ENCODE data around the gene CLMN. TPM values are rescaled to one million over a fixed set of nuclear protein-coding genes. Genes with fewer than 3 reads are reported as not detected.

CLMN gene
- polyA plus RNA-seq, 1 donor from 2014 or later: 0.57 TPM

DNA sequence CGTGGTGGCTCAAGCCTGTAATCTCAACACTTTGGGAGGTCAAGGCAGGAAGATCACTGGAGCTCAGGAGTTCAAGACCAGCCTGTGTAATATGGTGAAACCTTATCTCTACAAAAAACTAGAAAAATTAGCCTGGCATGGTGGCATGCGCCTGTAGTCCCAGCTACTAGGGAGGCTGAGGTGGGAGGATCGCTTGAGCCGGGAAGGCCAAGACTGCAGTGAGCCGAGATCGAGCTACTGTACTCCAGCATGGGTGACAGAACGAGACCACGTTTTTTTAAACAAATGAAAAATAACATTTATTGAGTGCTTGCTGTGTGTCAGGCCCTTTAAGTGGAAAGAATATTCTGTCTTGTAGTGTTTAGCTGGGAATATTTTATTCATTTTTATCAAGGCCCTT, 26.6 kb upstream of the CLMN start:
- no peaks in the 10 kb centered on the region for H4K20me1 ChIP-seq (ENCODE audit: insufficient read depth)
- no peak for TF ChIP-seq EP300 (conservative IDR thresholded peaks at IDR 0.05; ENCODE audit: poor library complexity, severe bottlenecking)
- no peak for TF ChIP-seq SMC3 (conservative IDR thresholded peaks at IDR 0.05; ENCODE audit: poor library complexity)
- TF ChIP-seq, protein P1, sequence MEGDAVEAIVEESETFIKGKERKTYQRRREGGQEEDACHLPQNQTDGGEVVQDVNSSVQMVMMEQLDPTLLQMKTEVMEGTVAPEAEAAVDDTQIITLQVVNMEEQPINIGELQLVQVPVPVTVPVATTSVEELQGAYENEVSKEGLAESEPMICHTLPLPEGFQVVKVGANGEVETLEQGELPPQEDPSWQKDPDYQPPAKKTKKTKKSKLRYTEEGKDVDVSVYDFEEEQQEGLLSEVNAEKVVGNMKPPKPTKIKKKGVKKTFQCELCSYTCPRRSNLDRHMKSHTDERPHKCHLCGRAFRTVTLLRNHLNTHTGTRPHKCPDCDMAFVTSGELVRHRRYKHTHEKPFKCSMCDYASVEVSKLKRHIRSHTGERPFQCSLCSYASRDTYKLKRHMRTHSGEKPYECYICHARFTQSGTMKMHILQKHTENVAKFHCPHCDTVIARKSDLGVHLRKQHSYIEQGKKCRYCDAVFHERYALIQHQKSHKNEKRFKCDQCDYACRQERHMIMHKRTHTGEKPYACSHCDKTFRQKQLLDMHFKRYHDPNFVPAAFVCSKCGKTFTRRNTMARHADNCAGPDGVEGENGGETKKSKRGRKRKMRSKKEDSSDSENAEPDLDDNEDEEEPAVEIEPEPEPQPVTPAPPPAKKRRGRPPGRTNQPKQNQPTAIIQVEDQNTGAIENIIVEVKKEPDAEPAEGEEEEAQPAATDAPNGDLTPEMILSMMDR (IDR thresholded peaks at IDR 0.05; ENCODE audit: poor library complexity, severe bottlenecking): no peak
- no peak for TF ChIP-seq MXI1 (conservative IDR thresholded peaks at IDR 0.05; ENCODE audit: poor library complexity, severe bottlenecking)
- no peak for TF ChIP-seq POLR2AphosphoS5 (IDR thresholded peaks at IDR 0.05)
- no peak for TF ChIP-seq RAD21 (conservative IDR thresholded peaks at IDR 0.05)
- TF ChIP-seq EZH2 (IDR thresholded peaks at IDR 0.05; ENCODE audit: borderline replicate concordance, insufficient read depth, low read length, poor library complexity, severe bottlenecking): no peak
- H3K27ac ChIP-seq (ENCODE audit: low read length): no peak overlapping the region
- no peaks in the 10 kb centered on the region for H3K36me3 ChIP-seq (ENCODE audit: insufficient read depth, low read length)
- H3F3A ChIP-seq (ENCODE audit: insufficient read depth, low read length, poor library complexity, severe bottlenecking): no peaks in the 10 kb centered on the region
- no peaks in the 10 kb centered on the region for H3K9me3 ChIP-seq (ENCODE audit: low read length)
- H2AFZ ChIP-seq (ENCODE audit: low read depth, low read length): no peak overlapping the region
- no peaks in the 10 kb centered on the region for H3K79me2 ChIP-seq (replicated peaks; ENCODE audit: insufficient read depth, low read length)
- H3K9ac ChIP-seq (ENCODE audit: low read length): no peak overlapping the region
- H3K4me3 ChIP-seq (ENCODE audit: low read length): no peak overlapping the region
- no peaks in the 10 kb centered on the region for H3K27me3 ChIP-seq (ENCODE audit: insufficient read depth, low read depth, low read length)
- H3K9me2 ChIP-seq (ENCODE audit: insufficient read depth, low read length): no peaks in the 10 kb centered on the region
- no peak overlapping the region for H3K4me2 ChIP-seq (ENCODE audit: low read length)

DNA sequence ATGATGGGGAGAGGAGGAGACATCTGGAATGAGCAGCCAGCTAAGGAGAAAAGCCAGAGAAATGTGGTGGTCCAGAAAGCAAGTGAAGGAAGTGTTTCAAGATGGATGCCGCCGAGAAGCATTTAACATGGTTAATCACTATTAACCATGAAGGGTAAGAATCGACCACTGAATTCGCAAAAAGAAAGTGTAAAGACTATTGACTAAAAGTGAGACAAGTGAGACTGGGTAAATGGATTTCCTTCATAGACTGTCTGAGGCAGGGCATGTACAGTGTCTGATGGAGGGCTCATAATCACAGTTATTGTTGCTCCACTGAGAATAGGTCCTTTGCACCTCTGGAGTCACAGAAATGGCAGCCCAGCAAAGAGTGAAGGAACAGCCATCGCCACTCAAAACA, 25.3 kb upstream of the CLMN start:
- Histone ChIP-seq H3K36me3 (ENCODE audit: insufficient read depth, low read length) (no peaks in the 10 kb centered on the region), H3K27me3 (ENCODE audit: insufficient read depth, low read depth, low read length) (no peaks in the 10 kb centered on the region), H2AFZ (ENCODE audit: low read depth, low read length) (no peak overlapping the region), H3K27ac (ENCODE audit: low read length) (no peak overlapping the region), H3K4me3 (ENCODE audit: low read length) (no peak overlapping the region), H3F3A (ENCODE audit: insufficient read depth, low read length, poor library complexity, severe bottlenecking) (no peaks in the 10 kb centered on the region), H4K20me1 (ENCODE audit: insufficient read depth) (no peaks in the 10 kb centered on the region), H3K9me2 (ENCODE audit: insufficient read depth, low read length) (no peaks in the 10 kb centered on the region), H3K79me2 (replicated peaks; ENCODE audit: insufficient read depth, low read length) (no peaks in the 10 kb centered on the region), H3K9ac (ENCODE audit: low read length) (no peak overlapping the region), H3K4me2 (ENCODE audit: low read length) (no peak overlapping the region), H3K9me3 (ENCODE audit: low read length) (no peaks in the 10 kb centered on the region)
- TF ChIP-seq, protein P2, sequence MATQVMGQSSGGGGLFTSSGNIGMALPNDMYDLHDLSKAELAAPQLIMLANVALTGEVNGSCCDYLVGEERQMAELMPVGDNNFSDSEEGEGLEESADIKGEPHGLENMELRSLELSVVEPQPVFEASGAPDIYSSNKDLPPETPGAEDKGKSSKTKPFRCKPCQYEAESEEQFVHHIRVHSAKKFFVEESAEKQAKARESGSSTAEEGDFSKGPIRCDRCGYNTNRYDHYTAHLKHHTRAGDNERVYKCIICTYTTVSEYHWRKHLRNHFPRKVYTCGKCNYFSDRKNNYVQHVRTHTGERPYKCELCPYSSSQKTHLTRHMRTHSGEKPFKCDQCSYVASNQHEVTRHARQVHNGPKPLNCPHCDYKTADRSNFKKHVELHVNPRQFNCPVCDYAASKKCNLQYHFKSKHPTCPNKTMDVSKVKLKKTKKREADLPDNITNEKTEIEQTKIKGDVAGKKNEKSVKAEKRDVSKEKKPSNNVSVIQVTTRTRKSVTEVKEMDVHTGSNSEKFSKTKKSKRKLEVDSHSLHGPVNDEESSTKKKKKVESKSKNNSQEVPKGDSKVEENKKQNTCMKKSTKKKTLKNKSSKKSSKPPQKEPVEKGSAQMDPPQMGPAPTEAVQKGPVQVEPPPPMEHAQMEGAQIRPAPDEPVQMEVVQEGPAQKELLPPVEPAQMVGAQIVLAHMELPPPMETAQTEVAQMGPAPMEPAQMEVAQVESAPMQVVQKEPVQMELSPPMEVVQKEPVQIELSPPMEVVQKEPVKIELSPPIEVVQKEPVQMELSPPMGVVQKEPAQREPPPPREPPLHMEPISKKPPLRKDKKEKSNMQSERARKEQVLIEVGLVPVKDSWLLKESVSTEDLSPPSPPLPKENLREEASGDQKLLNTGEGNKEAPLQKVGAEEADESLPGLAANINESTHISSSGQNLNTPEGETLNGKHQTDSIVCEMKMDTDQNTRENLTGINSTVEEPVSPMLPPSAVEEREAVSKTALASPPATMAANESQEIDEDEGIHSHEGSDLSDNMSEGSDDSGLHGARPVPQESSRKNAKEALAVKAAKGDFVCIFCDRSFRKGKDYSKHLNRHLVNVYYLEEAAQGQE (IDR thresholded peaks at IDR 0.05; ENCODE audit: borderline replicate concordance): no peak
- TF ChIP-seq TAF1 (IDR thresholded peaks at IDR 0.05; ENCODE audit: low read depth) (no peak), RAD21 (conservative IDR thresholded peaks at IDR 0.05) (no peak), SMC3 (conservative IDR thresholded peaks at IDR 0.05; ENCODE audit: poor library complexity) (no peak), POLR2AphosphoS5 (IDR thresholded peaks at IDR 0.05) (no peak), EZH2 (IDR thresholded peaks at IDR 0.05; ENCODE audit: borderline replicate concordance, insufficient read depth, low read length, poor library complexity, severe bottlenecking) (no peak)

All from neural cell (in vitro differentiated cells).